Measurements from ENCODE around the gene IL11. TPM values are rescaled to one million over a fixed set of nuclear protein-coding genes. Genes with fewer than 3 reads are reported as not detected.
"Not testable (repeated sequence)": the region's sequence is repeated elsewhere in the genome, so short reads cannot be mapped to it uniquely, and the experiment has no call there.

The IL11 gene
- under 1 TPM in 1 of 2 donors, not detected in 1; 0.16 TPM for total RNA-seq

- Histone ChIP-seq H3K27me3 (peaks cover 15 to 42% of the 10 kb centered on the region in 2 donors), H3K4me3 (peak within 1 kb of the TSS in 1 of 2 donors; percentile 38), H3K36me3 (no peaks in the 10 kb centered on the region), H3K4me1 (peaks cover 0 to 14% of the 10 kb centered on the region in 2 donors), H3K9me3 (no peaks in the 10 kb centered on the region), H3K27ac (no peak within 1 kb of the TSS)
- DNase-seq (ENCODE audit: low spot score) = no peak
- TF ChIP-seq CTCF (IDR thresholded peaks at IDR 0.05) = no peak
Observed at GRCh38 chr19:55370305-55370988, at the start of gene IL11. Gene IL11 (minus strand): TSS chr19:55370463. CDS start chr19:55370310, 153 bp downstream.

GRCh38 chr19:55419624-55420236, 49.5 kb upstream of the IL11 start:
- no peak for DNase-seq (ENCODE audit: low spot score)

GRCh38 chr19:55419103-55419502, 48.8 kb upstream of the IL11 start:
- Histone ChIP-seq H3K27me3 (no peaks in the 10 kb centered on the region), H3K9me3 (no peaks in the 10 kb centered on the region), H3K4me3 (no peak overlapping the region), H3K4me1 (no peaks in the 10 kb centered on the region), H3K36me3 (no peaks in the 10 kb centered on the region), H3K27ac (no peak overlapping the region)
- no peak for DNase-seq (ENCODE audit: low spot score)
- no peak for TF ChIP-seq CTCF (IDR thresholded peaks at IDR 0.05)

More at GRCh38 chr19:55419624-55420236, 49.5 kb upstream of the IL11 start:
- Histone ChIP-seq H3K4me3 (no peak overlapping the region), H3K4me1 (no peaks in the 10 kb centered on the region), H3K36me3 (no peaks in the 10 kb centered on the region), H3K27ac (no peak overlapping the region), H3K27me3 (no peaks in the 10 kb centered on the region), H3K9me3 (no peaks in the 10 kb centered on the region)
- TF ChIP-seq CTCF (IDR thresholded peaks at IDR 0.05) = no peak

- Histone ChIP-seq H3K27ac (no peak overlapping the region), H3K27me3 (no peaks in the 10 kb centered on the region), H3K4me1 (no peaks in the 10 kb centered on the region), H3K9me3 (no peaks in the 10 kb centered on the region), H3K4me3 (no peak overlapping the region), H3K36me3 (no peaks in the 10 kb centered on the region)
- TF ChIP-seq CTCF (IDR thresholded peaks at IDR 0.05) = peak; percentile 42 to 73
- DNase-seq (ENCODE audit: low spot score) = no peak
Observed at GRCh38 chr19:55418185-55418584, 47.9 kb upstream of the IL11 start.

GRCh38 chr19:55410168-55410567, 39.9 kb upstream of the IL11 start:
- no peak for DNase-seq (ENCODE audit: low spot score)
- H3K9me3 ChIP-seq = no peaks in the 10 kb centered on the region
- TF ChIP-seq CTCF (IDR thresholded peaks at IDR 0.05) = no peak
- H3K27ac ChIP-seq = no peak overlapping the region
- H3K4me1 ChIP-seq = peaks cover 0 to 20% of the 10 kb centered on the region in 2 donors
- no peaks in the 10 kb centered on the region for H3K27me3 ChIP-seq
- H3K4me3 ChIP-seq = no peak overlapping the region
- H3K36me3 ChIP-seq = peaks cover 9% of the 10 kb centered on the region

GRCh38 chr19:55409179-55409578, 38.9 kb upstream of the IL11 start:
- not testable (repeated sequence) for H3K27ac ChIP-seq; H3K9me3 ChIP-seq; DNase-seq (ENCODE audit: low spot score); H3K4me3 ChIP-seq; H3K27me3 ChIP-seq
- H3K4me1 ChIP-seq = peaks cover 0 to 20% of the 10 kb centered on the region in 2 donors
- peaks cover 11% of the 10 kb centered on the region for H3K36me3 ChIP-seq
